Measurements from ENCODE around the gene E2F8. TPM values are rescaled to one million over a fixed set of nuclear protein-coding genes. Genes with fewer than 3 reads are reported as not detected.

The E2F8 gene
- total and polyA plus RNA-seq, 2 experiments from 2014 or later = 8.3 to 10.6 TPM

DNA sequence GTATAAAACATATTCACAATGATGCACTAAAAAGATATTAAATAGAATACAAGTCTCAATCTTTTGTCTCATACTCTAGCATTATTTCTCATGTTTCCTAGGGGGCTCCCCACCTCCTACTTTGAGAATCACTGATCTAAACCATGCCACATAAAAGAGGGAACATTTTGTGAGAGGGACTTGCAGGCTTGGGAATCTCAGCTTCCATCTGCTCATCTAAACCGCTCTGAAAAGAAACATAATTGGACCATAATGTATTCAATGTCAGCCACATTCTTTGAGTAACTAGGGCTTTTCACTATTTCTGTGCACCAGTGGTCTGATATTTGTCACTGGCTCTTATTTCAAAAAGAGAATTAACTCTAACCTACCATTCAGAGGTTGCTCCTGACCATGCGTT is 32.6 kb downstream of the E2F8 start (continued):
- TF ChIP-seq, protein P1, sequence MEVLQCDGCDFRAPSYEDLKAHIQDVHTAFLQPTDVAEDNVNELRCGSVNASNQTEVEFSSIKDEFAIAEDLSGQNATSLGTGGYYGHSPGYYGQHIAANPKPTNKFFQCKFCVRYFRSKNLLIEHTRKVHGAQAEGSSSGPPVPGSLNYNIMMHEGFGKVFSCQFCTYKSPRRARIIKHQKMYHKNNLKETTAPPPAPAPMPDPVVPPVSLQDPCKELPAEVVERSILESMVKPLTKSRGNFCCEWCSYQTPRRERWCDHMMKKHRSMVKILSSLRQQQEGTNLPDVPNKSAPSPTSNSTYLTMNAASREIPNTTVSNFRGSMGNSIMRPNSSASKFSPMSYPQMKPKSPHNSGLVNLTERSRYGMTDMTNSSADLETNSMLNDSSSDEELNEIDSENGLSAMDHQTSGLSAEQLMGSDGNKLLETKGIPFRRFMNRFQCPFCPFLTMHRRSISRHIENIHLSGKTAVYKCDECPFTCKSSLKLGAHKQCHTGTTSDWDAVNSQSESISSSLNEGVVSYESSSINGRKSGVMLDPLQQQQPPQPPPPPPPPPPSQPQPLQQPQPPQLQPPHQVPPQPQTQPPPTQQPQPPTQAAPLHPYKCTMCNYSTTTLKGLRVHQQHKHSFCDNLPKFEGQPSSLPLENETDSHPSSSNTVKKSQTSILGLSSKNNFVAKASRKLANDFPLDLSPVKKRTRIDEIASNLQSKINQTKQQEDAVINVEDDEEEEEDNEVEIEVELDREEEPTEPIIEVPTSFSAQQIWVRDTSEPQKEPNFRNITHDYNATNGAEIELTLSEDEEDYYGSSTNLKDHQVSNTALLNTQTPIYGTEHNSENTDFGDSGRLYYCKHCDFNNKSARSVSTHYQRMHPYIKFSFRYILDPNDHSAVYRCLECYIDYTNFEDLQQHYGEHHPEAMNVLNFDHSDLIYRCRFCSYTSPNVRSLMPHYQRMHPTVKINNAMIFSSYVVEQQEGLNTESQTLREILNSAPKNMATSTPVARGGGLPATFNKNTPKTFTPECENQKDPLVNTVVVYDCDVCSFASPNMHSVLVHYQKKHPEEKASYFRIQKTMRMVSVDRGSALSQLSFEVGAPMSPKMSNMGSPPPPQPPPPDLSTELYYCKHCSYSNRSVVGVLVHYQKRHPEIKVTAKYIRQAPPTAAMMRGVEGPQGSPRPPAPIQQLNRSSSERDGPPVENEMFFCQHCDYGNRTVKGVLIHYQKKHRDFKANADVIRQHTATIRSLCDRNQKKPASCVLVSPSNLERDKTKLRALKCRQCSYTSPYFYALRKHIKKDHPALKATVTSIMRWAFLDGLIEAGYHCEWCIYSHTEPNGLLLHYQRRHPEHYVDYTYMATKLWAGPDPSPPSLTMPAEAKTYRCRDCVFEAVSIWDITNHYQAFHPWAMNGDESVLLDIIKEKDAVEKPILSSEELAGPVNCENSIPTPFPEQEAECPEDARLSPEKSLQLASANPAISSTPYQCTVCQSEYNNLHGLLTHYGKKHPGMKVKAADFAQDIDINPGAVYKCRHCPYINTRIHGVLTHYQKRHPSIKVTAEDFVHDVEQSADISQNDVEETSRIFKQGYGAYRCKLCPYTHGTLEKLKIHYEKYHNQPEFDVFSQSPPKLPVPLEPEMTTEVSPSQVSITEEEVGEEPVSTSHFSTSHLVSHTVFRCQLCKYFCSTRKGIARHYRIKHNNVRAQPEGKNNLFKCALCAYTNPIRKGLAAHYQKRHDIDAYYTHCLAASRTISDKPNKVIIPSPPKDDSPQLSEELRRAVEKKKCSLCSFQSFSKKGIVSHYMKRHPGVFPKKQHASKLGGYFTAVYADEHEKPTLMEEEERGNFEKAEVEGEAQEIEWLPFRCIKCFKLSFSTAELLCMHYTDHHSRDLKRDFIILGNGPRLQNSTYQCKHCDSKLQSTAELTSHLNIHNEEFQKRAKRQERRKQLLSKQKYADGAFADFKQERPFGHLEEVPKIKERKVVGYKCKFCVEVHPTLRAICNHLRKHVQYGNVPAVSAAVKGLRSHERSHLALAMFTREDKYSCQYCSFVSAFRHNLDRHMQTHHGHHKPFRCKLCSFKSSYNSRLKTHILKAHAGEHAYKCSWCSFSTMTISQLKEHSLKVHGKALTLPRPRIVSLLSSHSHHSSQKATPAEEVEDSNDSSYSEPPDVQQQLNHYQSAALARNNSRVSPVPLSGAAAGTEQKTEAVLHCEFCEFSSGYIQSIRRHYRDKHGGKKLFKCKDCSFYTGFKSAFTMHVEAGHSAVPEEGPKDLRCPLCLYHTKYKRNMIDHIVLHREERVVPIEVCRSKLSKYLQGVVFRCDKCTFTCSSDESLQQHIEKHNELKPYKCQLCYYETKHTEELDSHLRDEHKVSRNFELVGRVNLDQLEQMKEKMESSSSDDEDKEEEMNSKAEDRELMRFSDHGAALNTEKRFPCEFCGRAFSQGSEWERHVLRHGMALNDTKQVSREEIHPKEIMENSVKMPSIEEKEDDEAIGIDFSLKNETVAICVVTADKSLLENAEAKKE (CRISPR knock-in tag; IDR thresholded peaks at IDR 0.05) = no peak
- no peak for TF ChIP-seq STAT1 (IDR thresholded peaks at IDR 0.05; ENCODE audit: unreplicated experiment)
- TF ChIP-seq, protein P2, sequence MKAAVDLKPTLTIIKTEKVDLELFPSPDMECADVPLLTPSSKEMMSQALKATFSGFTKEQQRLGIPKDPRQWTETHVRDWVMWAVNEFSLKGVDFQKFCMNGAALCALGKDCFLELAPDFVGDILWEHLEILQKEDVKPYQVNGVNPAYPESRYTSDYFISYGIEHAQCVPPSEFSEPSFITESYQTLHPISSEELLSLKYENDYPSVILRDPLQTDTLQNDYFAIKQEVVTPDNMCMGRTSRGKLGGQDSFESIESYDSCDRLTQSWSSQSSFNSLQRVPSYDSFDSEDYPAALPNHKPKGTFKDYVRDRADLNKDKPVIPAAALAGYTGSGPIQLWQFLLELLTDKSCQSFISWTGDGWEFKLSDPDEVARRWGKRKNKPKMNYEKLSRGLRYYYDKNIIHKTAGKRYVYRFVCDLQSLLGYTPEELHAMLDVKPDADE (IDR thresholded peaks at IDR 0.05) = no peak
- TF ChIP-seq, protein P3, sequence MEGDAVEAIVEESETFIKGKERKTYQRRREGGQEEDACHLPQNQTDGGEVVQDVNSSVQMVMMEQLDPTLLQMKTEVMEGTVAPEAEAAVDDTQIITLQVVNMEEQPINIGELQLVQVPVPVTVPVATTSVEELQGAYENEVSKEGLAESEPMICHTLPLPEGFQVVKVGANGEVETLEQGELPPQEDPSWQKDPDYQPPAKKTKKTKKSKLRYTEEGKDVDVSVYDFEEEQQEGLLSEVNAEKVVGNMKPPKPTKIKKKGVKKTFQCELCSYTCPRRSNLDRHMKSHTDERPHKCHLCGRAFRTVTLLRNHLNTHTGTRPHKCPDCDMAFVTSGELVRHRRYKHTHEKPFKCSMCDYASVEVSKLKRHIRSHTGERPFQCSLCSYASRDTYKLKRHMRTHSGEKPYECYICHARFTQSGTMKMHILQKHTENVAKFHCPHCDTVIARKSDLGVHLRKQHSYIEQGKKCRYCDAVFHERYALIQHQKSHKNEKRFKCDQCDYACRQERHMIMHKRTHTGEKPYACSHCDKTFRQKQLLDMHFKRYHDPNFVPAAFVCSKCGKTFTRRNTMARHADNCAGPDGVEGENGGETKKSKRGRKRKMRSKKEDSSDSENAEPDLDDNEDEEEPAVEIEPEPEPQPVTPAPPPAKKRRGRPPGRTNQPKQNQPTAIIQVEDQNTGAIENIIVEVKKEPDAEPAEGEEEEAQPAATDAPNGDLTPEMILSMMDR (conservative IDR thresholded peaks at IDR 0.05; ENCODE audit: low read depth in 2 of 2) = no peak
- TF ChIP-seq, protein P4, sequence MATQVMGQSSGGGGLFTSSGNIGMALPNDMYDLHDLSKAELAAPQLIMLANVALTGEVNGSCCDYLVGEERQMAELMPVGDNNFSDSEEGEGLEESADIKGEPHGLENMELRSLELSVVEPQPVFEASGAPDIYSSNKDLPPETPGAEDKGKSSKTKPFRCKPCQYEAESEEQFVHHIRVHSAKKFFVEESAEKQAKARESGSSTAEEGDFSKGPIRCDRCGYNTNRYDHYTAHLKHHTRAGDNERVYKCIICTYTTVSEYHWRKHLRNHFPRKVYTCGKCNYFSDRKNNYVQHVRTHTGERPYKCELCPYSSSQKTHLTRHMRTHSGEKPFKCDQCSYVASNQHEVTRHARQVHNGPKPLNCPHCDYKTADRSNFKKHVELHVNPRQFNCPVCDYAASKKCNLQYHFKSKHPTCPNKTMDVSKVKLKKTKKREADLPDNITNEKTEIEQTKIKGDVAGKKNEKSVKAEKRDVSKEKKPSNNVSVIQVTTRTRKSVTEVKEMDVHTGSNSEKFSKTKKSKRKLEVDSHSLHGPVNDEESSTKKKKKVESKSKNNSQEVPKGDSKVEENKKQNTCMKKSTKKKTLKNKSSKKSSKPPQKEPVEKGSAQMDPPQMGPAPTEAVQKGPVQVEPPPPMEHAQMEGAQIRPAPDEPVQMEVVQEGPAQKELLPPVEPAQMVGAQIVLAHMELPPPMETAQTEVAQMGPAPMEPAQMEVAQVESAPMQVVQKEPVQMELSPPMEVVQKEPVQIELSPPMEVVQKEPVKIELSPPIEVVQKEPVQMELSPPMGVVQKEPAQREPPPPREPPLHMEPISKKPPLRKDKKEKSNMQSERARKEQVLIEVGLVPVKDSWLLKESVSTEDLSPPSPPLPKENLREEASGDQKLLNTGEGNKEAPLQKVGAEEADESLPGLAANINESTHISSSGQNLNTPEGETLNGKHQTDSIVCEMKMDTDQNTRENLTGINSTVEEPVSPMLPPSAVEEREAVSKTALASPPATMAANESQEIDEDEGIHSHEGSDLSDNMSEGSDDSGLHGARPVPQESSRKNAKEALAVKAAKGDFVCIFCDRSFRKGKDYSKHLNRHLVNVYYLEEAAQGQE (IDR thresholded peaks at IDR 0.05; ENCODE audit: unreplicated experiment) = no peak
- TF ChIP-seq ZNF114 (CRISPR knock-in tag; IDR thresholded peaks at IDR 0.05) = no peak
